HCT116 (cell line): Measurements from ENCODE around the gene MT1X.

Experiments
- CBX3 ChIP-seq: IDR thresholded peaks from 2 replicates; pipeline ENCODE4 v1.6.1; 2012; ENCODE audit warnings: low read depth
- FOSL1 ChIP-seq: IDR thresholded peaks from 2 replicates; pipeline ENCODE4 v1.6.1; 2012; ENCODE audit warnings: low read depth
- JUND ChIP-seq: IDR thresholded peaks from 2 replicates; pipeline ENCODE4 v1.6.1; 2012
- POLR2A ChIP-seq: IDR thresholded peaks from 2 replicates; pipeline ENCODE4 v1.7.0; 2011; ENCODE audit warnings: borderline replicate concordance; ENCODE audit not compliant: insufficient read depth, insufficient read length; ENCODE audit errors: extremely low read depth
- POLR2AphosphoS5 ChIP-seq: IDR thresholded peaks from 2 replicates; pipeline ENCODE4 v1.6.1; 2011; ENCODE audit warnings: mild to moderate bottlenecking, low read depth, low read length, moderate library complexity
- RAD21 ChIP-seq: IDR thresholded peaks from 2 replicates; pipeline ENCODE4 v1.6.1; 2012; ENCODE audit warnings: low read depth, mild to moderate bottlenecking
- YY1 ChIP-seq: IDR thresholded peaks from 2 replicates; pipeline ENCODE4 v1.6.1; 2011; ENCODE audit warnings: low read length, low read depth, moderate library complexity, mild to moderate bottlenecking; ENCODE audit not compliant: insufficient replicate concordance; ENCODE audit errors: extremely low read depth
- TF ChIP-seq, protein P1 (sequence below), 3 experiments: fragments of 200-600 bp in 1 of 3; sonication (generic) in 1 of 3; IDR thresholded peaks in 2 of 3; conservative IDR thresholded peaks in 1 of 3; 2 replicates each; pipeline ENCODE4 v1.5.1; 2012 to 2017; ENCODE audit warnings: low read depth in 2 of 3, low read length in 2 of 3, antibody characterized with exemption in 1 of 3, borderline replicate concordance in 1 of 3, control low read depth in 1 of 3, mild to moderate bottlenecking in 1 of 3, mixed read lengths in 1 of 3, mixed run types in 1 of 3, moderate library complexity in 1 of 3; ENCODE audit not compliant: insufficient read depth in 1 of 3
- TF ChIP-seq, protein P2 (sequence below): IDR thresholded peaks from 2 replicates; pipeline ENCODE4 v1.6.1; 2012
- TF ChIP-seq, protein P3 (sequence below): IDR thresholded peaks from 2 replicates; pipeline ENCODE4 v1.6.1; 2012

DNA sequence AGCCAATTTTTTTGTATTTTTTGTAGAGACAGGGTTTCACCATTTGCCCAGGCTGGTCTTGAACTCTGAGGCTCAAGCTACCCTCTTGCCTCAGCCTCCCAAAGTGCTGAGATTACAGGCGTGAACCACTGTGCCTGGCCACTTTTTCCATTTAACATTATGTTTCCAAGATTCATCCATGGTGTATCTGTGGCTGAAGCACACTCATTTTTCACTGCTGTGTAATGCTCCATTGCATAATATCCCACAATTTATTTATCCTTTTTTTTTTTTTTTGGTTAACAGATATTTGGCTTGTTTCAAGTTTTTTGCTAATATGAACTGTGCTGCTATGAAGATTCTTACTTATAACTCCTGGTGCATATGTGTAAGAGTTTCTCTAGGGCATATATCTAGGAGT, 45.8 kb downstream of the MT1X start:
- TF ChIP-seq FOSL1 (no peak), JUND (no peak), POLR2A (no peak), CBX3 (no peak), POLR2AphosphoS5 (no peak), RAD21 (no peak), YY1 (no peak)
- TF ChIP-seq, protein P1, sequence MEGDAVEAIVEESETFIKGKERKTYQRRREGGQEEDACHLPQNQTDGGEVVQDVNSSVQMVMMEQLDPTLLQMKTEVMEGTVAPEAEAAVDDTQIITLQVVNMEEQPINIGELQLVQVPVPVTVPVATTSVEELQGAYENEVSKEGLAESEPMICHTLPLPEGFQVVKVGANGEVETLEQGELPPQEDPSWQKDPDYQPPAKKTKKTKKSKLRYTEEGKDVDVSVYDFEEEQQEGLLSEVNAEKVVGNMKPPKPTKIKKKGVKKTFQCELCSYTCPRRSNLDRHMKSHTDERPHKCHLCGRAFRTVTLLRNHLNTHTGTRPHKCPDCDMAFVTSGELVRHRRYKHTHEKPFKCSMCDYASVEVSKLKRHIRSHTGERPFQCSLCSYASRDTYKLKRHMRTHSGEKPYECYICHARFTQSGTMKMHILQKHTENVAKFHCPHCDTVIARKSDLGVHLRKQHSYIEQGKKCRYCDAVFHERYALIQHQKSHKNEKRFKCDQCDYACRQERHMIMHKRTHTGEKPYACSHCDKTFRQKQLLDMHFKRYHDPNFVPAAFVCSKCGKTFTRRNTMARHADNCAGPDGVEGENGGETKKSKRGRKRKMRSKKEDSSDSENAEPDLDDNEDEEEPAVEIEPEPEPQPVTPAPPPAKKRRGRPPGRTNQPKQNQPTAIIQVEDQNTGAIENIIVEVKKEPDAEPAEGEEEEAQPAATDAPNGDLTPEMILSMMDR (IDR thresholded peaks at IDR 0.05 in 2 of 3, conservative IDR thresholded peaks at IDR 0.05 in 1 of 3; ENCODE audit: borderline replicate concordance in 1 of 3, insufficient read depth in 1 of 3, low read depth in 2 of 3, low read length in 2 of 3), result no peak
- TF ChIP-seq, protein P2, sequence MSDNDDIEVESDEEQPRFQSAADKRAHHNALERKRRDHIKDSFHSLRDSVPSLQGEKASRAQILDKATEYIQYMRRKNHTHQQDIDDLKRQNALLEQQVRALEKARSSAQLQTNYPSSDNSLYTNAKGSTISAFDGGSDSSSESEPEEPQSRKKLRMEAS, result no peak
- TF ChIP-seq, protein P3, sequence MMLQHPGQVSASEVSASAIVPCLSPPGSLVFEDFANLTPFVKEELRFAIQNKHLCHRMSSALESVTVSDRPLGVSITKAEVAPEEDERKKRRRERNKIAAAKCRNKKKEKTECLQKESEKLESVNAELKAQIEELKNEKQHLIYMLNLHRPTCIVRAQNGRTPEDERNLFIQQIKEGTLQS, result no peak
